IMR-90 (cell line): ENCODE measurements around the gene FSIP2. TPM values are rescaled to one million over a fixed set of nuclear protein-coding genes. Genes with fewer than 3 reads are reported as not detected.

Source experiments
- ATAC-seq: fragments of 200-7000 bp; cut with Tn5 transposase; 2 replicates; pipeline ENCODE4 v1.9.1; 2020; ENCODE audit warnings: low read depth, mild to moderate bottlenecking, moderate library complexity
- BruUV-seq: library from RNA; stranded (reverse); fragments of 400-500 nt; replicated peaks from 2 replicates; lab custom pipeline; 2021; lab: Mats Ljungman, UMichigan
- CTCF ChIA-PET: fragments of 300-600 bp; formaldehyde crosslinking; extraction: SDS; loops from one replicate; lab custom pipeline; 2021; ENCODE audit warnings: antibody characterized with exemption; lab: Yijun Ruan, JAX
- POLR2A ChIA-PET: fragments of 300-600 bp; sonication (Branson Sonifier 250); formaldehyde crosslinking; loops from one replicate; lab custom pipeline; 2022; ENCODE audit warnings: antibody characterized with exemption; ENCODE audit not compliant: unreplicated experiment; lab: Charles Lee
- DNase-seq: peaks from one replicate; pipeline ENCODE4 v3.0.0; 2013
- H2AFZ ChIP-seq: replicated peaks from 2 replicates; pipeline ENCODE3; 2013; ENCODE audit warnings: low read length, mild to moderate bottlenecking; ENCODE audit not compliant: poor library complexity
- H2AK5ac ChIP-seq: 2 replicates; pipeline ENCODE4 v1.6.1; 2013; ENCODE audit warnings: low read depth, low read length, inconsistent platforms
- H2AK9ac ChIP-seq: replicated peaks from 2 replicates; pipeline ENCODE3; 2013; ENCODE audit warnings: mild to moderate bottlenecking, low read depth, low read length, moderate library complexity; ENCODE audit not compliant: poor library complexity
- H2BK120ac ChIP-seq: 2 replicates; pipeline ENCODE4 v1.6.1; 2013; ENCODE audit warnings: low read depth, low read length, inconsistent platforms
- H2BK15ac ChIP-seq: 3 replicates; pipeline ENCODE4 v1.6.1; 2013; ENCODE audit warnings: low read depth, low read length, inconsistent platforms
- H2BK20ac ChIP-seq: 2 replicates; pipeline ENCODE4 v1.6.1; 2013; ENCODE audit warnings: low read depth, mild to moderate bottlenecking, inconsistent platforms, low read length, moderate library complexity
- H2BK5ac ChIP-seq: 2 replicates; pipeline ENCODE4 v1.6.1; 2013; ENCODE audit warnings: mild to moderate bottlenecking, low read depth, low read length, inconsistent platforms; ENCODE audit not compliant: poor library complexity, severe bottlenecking
- H3K14ac ChIP-seq: replicated peaks from 2 replicates; pipeline ENCODE4 v1.6.1; 2013; ENCODE audit warnings: low read depth, low read length, inconsistent platforms
- H3K18ac ChIP-seq: 2 replicates; pipeline ENCODE4 v1.6.1; 2013; ENCODE audit warnings: low read depth, low read length, control low read depth
- H3K23ac ChIP-seq: 2 replicates; pipeline ENCODE4 v1.6.1; 2013; ENCODE audit warnings: low read depth, low read length, inconsistent platforms
- H3K27ac ChIP-seq: 2 replicates; pipeline ENCODE4 v1.5.1; 2013; ENCODE audit warnings: mild to moderate bottlenecking, control low read depth, low read length; ENCODE audit not compliant: insufficient read depth
- H3K27me3 ChIP-seq: 2 replicates; pipeline ENCODE4 v1.6.1; 2013; ENCODE audit warnings: low read length; ENCODE audit not compliant: control insufficient read depth, insufficient read depth
- H3K36me3 ChIP-seq: 2 replicates; pipeline ENCODE4 v1.6.1; 2013; ENCODE audit warnings: low read length, mixed read lengths; ENCODE audit not compliant: control insufficient read depth, insufficient read depth
- H3K4ac ChIP-seq: 2 replicates; pipeline ENCODE4 v1.6.1; 2013; ENCODE audit warnings: low read depth, low read length, inconsistent platforms
- H3K4me1 ChIP-seq: 2 replicates; pipeline ENCODE4 v1.6.1; 2013; ENCODE audit warnings: low read length, mixed read lengths; ENCODE audit not compliant: control insufficient read depth, insufficient read depth
- H3K4me2 ChIP-seq: 2 replicates; pipeline ENCODE4 v1.6.1; 2013; ENCODE audit warnings: low read depth, mild to moderate bottlenecking, control low read depth, low read length, moderate library complexity
- H3K4me3 ChIP-seq: 2 replicates; pipeline ENCODE4 v1.5.1; 2013; ENCODE audit warnings: low read depth, mild to moderate bottlenecking, control low read depth, low read length, moderate library complexity; ENCODE audit not compliant: insufficient read depth
- H3K56ac ChIP-seq: 2 replicates; pipeline ENCODE4 v1.6.1; 2013; ENCODE audit warnings: low read length, inconsistent platforms; ENCODE audit not compliant: insufficient read depth; ENCODE audit errors: extremely low read depth
- H3K79me1 ChIP-seq, 2 experiments: 2 replicates each; pipeline ENCODE4 v1.6.1; 2013; ENCODE audit warnings: low read length in 2 of 2, inconsistent platforms in 1 of 2, low read depth in 1 of 2
- H3K9ac ChIP-seq: 2 replicates; pipeline ENCODE4 v1.6.1; 2013; ENCODE audit warnings: low read depth, low read length, control low read depth
- H3K9me1 ChIP-seq: 2 replicates; pipeline ENCODE4 v1.6.1; 2013; ENCODE audit warnings: low read length, inconsistent platforms; ENCODE audit not compliant: insufficient read depth
- H3K9me3 ChIP-seq: 2 replicates; pipeline ENCODE4 v1.6.1; 2013; ENCODE audit warnings: low read length; ENCODE audit not compliant: control insufficient read depth, insufficient read depth
- H4K20me1 ChIP-seq: 2 replicates; pipeline ENCODE4 v1.6.1; 2013; ENCODE audit warnings: low read length, inconsistent platforms; ENCODE audit not compliant: insufficient read depth
- H4K5ac ChIP-seq: 2 replicates; pipeline ENCODE4 v1.6.1; 2013; ENCODE audit warnings: mild to moderate bottlenecking, low read depth, low read length, control low read depth
- H4K8ac ChIP-seq, 2 experiments: 2 replicates each; pipeline ENCODE4 v1.6.1; 2013; ENCODE audit warnings: low read depth in 2 of 2, low read length in 2 of 2, control low read depth in 1 of 2, inconsistent platforms in 1 of 2
- H4K91ac ChIP-seq: 2 replicates; pipeline ENCODE4 v1.6.1; 2013; ENCODE audit warnings: low read depth, low read length, inconsistent platforms; ENCODE audit not compliant: insufficient read depth
- FOS ChIP-seq: fragments of 150-350 bp; IDR thresholded peaks from 2 replicates; pipeline ENCODE4 v1.6.1; 2016; ENCODE audit warnings: low read depth, low read length
- MAFK ChIP-seq: IDR thresholded peaks from 2 replicates; pipeline ENCODE4 v1.6.1; 2012; ENCODE audit warnings: low read depth, low read length, improper control_type of control experiment
- POLR2A ChIP-seq: IDR thresholded peaks from 2 replicates; pipeline ENCODE4 v1.6.1; 2012; ENCODE audit warnings: mild to moderate bottlenecking, low read depth, low read length
- RAD21 ChIP-seq: IDR thresholded peaks from 2 replicates; pipeline ENCODE4 v1.6.1; 2012; ENCODE audit warnings: low read length, improper control_type of control experiment
- SMC3 ChIP-seq: fragments of 150-350 bp; IDR thresholded peaks from 2 replicates; pipeline ENCODE4 v1.6.1; 2016; ENCODE audit warnings: low read depth, mild to moderate bottlenecking, antibody characterized with exemption, low read length, moderate library complexity
- WGBS, 2 experiments: methylation state at CpG; one replicate each; pipeline versions ENCODE4 v1.1.5 to v1.1.7; 2013; ENCODE audit warnings: missing lambda C conversion rate in 2 of 2; ENCODE audit not compliant: insufficient read length in 1 of 2; ENCODE audit errors: extremely low coverage in 2 of 2; 5-methylcytosine and 5-hydroxymethylcytosine counted together
- dilution Hi-C: fragments of 300-500 bp; cut with HindIII; formaldehyde crosslinking; loops from one replicate; pipeline ENCODE4 v1.14.3; 2018; ENCODE audit warnings: low sequenced_read_pairs; ENCODE audit not compliant: unreplicated experiment
- in situ Hi-C: fragments of 300-500 bp; cut with MboI; formaldehyde crosslinking; loops from 3 replicates; pipeline ENCODE4 v1.14.3; 2019; ENCODE audit warnings: low sequenced_read_pairs, inconsistent platforms, mixed read lengths
- intact Hi-C: fragments of 100-400 bp; cut with micrococcal nuclease; formaldehyde crosslinking; loops from 2 replicates; pipeline ENCODE4 v1.10.0; 2022
- polyA plus RNA-seq, 3 experiments: library from polyadenylated mRNA; depleted of rRNA; stranded (reverse); fragments of >200 nt; gene quantifications; 2 replicates each; pipeline ENCODE4 v1.2.3, GENCODE V29; 2012; ENCODE audit warnings: low replicate concordance in 1 of 3
- total RNA-seq: library from RNA; depleted of rRNA; stranded (reverse); fragments of >200 nt; gene quantifications from 2 replicates; pipeline ENCODE4 v1.2.3, GENCODE V29; 2012
- TF ChIP-seq, protein P1 (sequence below): conservative IDR thresholded peaks from 2 replicates; pipeline ENCODE4 v1.5.1; 2012; ENCODE audit warnings: mild to moderate bottlenecking, low read depth, low read length, improper control_type of control experiment
- TF ChIP-seq, protein P2 (sequence below): fragments of 150-350 bp; IDR thresholded peaks from 2 replicates; pipeline ENCODE4 v1.6.1; 2016; ENCODE audit warnings: low read depth, mild to moderate bottlenecking, low read length, moderate library complexity, borderline replicate concordance

The FSIP2 gene
- total and polyA plus RNA-seq, 2 of the 4 experiments (the other 2 are of a cell fraction): under 0.01 to 0.02 TPM

DNA sequence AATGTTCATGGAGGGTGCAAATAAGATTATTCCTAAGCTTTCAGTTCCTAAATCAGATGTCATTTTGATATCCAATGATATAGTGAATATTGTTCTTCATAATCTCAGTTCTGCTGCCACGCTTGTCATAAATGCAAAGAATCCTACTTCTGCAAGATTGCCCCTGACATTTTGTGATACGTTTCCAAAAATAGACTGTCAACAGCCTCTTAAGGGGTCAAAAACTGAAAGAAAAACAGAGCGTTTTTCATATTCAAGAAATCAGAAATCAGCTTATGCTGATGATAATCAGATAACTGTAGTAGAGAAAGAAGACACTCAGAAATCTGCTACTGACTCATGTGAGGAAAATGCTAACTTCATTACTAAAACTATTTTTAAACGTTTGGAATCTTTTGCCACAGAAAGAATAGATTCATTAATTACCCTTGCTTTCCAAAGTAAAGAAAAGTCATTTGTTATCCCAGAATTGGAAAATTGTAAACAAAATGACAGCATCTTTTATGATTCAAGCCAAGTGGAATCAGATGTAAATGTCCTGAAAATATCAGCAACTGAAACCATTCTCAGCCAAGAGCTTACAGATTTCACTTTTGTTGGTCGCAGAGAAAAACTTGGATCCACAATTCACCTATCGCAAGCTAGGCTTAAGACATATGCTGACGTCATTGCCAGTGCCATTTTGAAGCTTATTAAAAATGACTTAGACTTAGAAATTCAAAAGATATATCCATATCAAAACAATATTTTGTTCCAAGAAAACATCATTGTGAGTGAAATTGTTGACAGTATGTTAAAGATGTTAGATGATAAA is 55.1 kb downstream of the FSIP2 start:
- Histone ChIP-seq H2BK5ac (no peak overlapping the region), H3K4me1 (no peaks in the 10 kb centered on the region), H3K9me1 (no peaks in the 10 kb centered on the region), H3K36me3 (no peaks in the 10 kb centered on the region), H3K4me2 (no peak overlapping the region), H4K5ac (no peak overlapping the region), H3K56ac (no peak overlapping the region), H2AK9ac (no peak overlapping the region), H2AFZ (no peak overlapping the region), H3K18ac (no peak overlapping the region), H3K9ac (no peak overlapping the region), H3K23ac (no peak overlapping the region), H3K14ac (no peak overlapping the region), H4K20me1 (no peaks in the 10 kb centered on the region), H4K91ac (no peak overlapping the region), H2BK20ac (no peak overlapping the region), H4K8ac (no peak overlapping the region), H3K27ac (no peak overlapping the region), H3K9me3 (no peaks in the 10 kb centered on the region), H3K4me3 (no peak overlapping the region), H2BK15ac (no peak overlapping the region), H3K4ac (no peak overlapping the region), H2AK5ac (no peak overlapping the region), H2BK120ac (no peak overlapping the region), H3K79me1 (no peaks in the 10 kb centered on the region), H3K27me3 (no peaks in the 10 kb centered on the region)
- in situ Hi-C loops (no loop called here), dilution Hi-C loops (no loop called here), intact Hi-C loops (no loop called here)
- no CpG with 5 or more reads among the region's 7 CpGs for whole genome bisulfite sequencing, 2 experiments
- no peak for ATAC-seq
- ChIA-PET CTCF (no interaction called here), POLR2A (no interaction called here)
- no TSS peak for BruUV-seq
- TF ChIP-seq RAD21: no peak
- TF ChIP-seq, protein P1, sequence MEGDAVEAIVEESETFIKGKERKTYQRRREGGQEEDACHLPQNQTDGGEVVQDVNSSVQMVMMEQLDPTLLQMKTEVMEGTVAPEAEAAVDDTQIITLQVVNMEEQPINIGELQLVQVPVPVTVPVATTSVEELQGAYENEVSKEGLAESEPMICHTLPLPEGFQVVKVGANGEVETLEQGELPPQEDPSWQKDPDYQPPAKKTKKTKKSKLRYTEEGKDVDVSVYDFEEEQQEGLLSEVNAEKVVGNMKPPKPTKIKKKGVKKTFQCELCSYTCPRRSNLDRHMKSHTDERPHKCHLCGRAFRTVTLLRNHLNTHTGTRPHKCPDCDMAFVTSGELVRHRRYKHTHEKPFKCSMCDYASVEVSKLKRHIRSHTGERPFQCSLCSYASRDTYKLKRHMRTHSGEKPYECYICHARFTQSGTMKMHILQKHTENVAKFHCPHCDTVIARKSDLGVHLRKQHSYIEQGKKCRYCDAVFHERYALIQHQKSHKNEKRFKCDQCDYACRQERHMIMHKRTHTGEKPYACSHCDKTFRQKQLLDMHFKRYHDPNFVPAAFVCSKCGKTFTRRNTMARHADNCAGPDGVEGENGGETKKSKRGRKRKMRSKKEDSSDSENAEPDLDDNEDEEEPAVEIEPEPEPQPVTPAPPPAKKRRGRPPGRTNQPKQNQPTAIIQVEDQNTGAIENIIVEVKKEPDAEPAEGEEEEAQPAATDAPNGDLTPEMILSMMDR: no peak
- TF ChIP-seq, protein P2, sequence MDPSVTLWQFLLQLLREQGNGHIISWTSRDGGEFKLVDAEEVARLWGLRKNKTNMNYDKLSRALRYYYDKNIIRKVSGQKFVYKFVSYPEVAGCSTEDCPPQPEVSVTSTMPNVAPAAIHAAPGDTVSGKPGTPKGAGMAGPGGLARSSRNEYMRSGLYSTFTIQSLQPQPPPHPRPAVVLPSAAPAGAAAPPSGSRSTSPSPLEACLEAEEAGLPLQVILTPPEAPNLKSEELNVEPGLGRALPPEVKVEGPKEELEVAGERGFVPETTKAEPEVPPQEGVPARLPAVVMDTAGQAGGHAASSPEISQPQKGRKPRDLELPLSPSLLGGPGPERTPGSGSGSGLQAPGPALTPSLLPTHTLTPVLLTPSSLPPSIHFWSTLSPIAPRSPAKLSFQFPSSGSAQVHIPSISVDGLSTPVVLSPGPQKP: no peak
- no peak for TF ChIP-seq POLR2A
- TF ChIP-seq MAFK: no peak
- TF ChIP-seq SMC3: no peak
- no peak for TF ChIP-seq FOS
- no peak for DNase-seq
